Activated gamma-delta T cell treated with Interleukin-2 at 50 U/mL for 16 hours (primary cell): Measurements from ENCODE around the gene RIMS4.
A peak's percentile ranks its signal among the peaks of the same experiment; 100 is the strongest.

Source experiments
- DNase-seq: peaks from one replicate; pipeline ENCODE4 v3.0.0-alpha.2; 2020

The RIMS4 gene

DNA sequence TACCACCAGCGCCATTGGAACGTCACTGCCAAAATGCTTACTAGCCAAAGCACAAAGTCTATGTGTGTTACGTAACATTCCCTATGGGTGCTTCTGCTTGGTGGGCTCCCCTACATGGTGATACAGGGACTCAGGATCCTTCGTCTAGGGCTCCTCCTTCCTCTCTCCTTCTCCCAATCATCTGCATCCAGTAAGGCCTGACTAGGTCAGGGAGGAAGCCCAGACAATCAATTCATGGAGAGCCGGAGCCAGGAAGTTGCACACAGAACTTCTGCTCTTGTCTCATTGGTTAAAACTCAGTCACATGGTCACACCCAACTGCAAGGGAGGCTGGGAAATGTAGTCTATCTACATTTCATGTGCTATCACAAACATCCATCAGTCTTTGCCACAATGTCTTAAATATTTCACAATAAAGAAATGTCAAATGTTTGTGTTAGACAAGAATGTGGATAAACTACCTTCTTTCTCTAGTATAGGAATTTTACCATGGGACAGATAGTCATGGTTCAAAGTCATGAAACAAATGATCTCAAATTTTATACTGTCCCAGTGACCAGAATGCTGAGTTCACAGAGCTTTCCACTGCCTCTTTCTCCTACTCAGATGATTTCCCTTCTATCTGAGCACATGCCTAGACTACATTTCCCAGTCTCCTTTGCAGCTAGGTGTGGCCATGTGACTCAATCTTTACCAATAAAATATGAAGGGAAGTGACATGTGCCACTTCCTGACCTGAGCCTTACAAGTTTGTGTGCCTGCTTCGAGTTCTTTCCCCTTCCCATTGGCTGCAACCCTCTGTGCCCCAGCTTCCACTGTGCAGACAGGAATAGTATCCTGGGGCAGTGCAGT is 74.0 kb downstream of the RIMS4 start:
- DNase-seq, result no peak

DNA sequence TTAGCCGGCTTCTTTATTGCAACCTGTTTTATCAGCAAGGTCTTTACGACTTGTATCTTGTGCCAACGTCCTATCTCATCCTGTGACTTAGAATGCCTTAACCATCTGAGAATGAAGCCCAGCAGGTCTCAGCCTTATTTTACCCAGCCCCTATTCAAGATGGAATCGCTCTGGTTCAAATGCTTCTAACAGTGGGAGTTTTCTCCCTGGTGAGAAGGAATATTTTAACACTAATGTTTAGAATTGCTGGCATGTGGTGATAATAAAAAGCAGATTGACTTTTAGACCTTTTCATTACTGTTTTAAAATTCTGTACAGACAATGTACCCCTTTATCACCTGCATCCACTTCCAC is 74.6 kb downstream of the RIMS4 start:
- no peak for DNase-seq

DNA sequence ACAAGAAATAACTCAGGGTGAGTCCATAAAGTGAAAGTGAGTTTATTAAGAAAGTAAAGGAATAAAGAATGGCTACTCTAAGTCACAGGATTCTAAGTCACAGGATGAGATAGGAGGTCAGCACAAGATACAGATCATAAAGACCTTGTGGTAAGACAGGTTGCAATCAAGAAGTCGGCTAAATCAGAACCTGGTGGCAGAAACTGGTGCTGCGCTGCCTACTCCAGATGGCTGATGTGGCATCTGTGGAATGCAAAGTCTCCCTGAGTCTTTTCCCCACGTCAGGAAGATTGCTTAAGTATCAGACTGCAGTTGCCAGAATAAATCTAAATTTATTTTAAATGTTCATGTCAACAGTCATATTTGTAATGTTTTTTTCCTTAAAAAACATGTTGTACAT is 75.4 kb downstream of the RIMS4 start:
- DNase-seq, result no peak

DNA sequence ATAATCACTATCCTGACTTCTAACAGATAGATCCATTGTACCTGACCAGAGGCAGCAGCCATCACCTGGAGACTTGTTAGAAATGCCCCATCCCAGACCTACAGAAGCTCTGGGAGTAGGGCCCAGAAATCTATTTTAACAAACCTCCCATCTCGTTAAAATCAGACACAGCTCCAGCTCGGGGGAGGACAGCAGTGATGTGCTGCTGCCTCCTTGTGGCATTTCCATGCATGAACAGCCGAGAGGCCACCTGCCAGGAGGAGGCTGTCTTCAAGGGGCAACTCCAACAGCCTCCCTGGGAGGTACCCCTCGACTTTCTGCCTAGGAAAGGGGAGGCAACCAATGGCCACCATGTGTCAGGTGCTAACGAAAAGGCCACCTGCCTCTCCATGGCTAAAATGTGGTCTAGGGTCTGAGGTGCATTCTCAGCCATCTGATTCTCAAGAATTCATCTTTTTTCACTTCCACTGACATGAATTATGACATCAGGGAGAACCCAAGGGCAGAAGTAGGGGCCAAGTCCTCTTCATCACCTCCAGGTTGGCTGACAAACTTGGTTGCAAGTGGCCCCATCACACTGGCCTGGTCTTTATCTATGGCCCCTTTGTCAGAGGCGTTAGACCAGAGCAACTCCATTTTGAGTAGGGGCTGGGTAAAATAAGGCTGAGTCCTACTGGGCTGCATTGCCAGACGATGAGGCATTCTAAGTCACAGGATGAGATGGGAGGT is 76.8 kb downstream of the RIMS4 start:
- peak; percentile 39 for DNase-seq

DNA sequence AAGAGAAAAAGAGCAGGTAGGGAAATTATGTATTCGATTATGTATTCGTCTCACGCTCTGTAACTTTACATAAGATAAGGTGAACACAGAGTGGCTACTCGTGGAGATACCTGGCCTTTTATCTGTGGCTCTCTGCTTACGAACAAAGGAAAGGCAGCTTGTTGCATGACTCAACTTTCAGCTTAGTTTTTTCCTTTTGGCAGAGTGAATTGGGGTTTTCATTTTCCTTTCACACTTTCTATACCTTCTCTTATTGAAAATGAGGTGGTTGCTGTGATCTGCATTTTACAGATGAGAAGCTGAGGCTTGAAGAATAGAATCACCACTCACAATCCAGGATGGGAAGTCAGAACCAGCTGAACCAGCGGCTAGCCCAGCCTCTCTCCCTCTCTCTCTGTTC is 78.0 kb downstream of the RIMS4 start:
- no peak for DNase-seq

DNA sequence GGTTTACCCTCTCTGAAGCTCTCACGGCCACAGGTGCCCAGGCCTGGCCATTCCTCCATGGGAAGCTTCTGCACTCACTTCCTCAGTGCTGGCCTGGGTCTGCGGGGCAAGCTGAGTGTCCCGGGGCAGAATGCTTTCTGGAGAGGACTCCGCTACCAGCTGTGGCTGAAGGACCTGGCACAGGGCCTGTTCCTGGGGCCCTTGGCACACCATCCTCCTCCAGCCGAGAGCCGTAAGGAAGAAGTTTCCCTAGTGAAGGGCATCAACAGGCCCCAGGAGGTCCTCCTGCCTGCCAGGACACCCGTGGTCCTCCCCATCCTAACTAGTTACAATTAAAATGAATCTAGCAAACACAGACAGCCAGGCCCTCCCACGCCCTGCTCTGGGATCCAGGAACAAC is 78.7 kb downstream of the RIMS4 start:
- DNase-seq, result no peak

DNA sequence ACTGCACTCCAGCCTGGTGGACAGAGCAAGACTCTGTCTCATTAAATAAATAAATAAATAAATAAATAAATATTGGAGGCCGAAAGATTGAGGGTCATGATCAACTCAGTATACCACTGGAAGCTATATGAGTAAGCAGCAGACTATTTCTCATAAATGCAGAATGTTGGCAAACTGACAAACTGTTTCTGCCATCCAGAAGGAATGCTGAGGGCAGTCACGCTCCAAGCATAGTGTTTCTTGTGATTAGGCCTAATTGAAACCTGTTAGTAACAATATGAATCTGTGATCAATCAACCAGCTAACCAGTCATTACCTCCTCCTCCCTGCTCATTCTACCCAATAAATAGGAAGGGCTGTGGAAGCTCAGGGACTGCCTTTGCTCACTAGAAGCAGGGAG is 79.9 kb downstream of the RIMS4 start:
- DNase-seq, result no peak

DNA sequence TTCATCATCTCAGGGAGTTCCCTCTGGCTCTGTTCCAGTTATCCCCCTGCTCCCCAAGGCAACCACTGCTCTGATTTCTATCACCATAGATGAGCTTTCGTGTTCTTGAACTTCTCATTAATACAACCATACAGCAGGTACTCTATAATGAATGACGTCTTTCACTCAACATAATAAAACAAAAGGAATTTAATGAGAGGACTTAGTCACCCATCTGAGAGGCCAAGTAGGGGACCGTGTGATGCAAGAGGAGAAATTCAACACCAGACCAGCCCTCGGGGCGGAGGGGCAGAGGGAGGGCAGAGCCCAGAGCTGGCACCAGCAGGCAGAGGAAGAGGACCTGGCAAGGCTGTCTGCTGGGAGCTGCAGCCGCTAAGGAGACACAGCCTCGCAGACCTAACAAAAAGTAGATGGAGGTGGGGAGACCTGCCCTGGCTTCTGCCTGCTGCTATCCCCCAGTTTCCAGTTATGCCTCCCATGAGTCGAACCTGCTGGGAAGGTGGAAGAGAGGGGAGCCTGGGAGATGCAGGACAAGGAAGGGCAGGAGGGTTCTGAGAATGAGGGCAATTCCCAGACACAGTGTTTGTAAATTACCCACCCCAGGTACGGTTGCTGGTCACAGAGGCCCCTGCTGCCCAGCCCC is 81.4 kb downstream of the RIMS4 start:
- no peak for DNase-seq

DNA sequence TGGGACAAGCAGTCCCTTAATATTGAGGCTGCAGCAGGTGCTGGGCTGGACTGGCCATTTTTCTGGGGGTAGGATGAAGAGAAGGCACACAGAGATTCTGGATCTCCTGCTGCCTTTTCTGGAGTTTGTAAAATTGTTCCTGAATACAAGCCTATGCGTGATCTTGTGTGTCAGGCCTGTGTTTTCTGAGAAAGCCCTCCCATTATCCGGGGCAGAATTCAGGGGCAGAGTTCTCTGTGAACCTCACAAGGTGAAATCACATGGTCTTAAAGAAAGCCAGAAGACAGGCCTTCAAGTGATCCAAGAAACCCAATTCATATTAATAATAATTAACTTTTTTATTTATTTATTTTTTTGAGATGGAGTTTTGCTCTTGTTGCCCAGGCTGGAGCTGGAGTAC is 82.7 kb downstream of the RIMS4 start:
- no peak for DNase-seq

DNA sequence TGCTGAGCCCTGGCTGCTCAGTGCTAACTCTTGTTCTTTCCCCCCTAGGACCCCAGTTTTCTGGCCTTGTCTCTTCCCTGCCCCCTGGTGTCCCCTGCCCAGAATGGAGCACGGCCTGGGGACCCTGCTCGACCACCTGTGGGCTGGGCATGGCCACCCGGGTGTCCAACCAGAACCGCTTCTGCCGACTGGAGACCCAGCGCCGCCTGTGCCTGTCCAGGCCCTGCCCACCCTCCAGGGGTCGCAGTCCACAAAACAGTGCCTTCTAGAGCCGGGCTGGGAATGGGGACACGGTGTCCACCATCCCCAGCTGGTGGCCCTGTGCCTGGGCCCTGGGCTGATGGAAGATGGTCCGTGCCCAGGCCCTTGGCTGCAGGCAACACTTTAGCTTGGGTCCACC is 83.3 kb downstream of the RIMS4 start:
- DNase-seq, result no peak

DNA sequence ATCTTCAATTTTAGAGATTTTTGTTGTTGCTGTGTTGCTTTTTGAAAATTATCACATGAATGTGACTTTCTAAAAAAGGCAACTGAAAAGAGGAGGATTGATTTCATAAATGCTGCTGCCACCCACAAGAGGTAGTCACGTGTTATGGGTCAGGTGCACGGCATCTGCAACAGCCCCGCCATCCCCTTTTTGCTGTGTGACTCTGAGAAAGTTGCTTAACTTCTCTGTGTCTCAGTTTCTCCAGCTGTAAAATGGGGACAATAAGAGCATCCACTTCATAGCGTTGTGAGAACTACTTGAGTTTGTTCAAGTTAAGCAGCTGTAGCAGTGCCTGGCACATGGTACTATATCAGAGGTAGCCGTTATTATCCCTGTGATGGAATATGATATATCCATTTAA is 84.5 kb downstream of the RIMS4 start:
- DNase-seq, result no peak

DNA sequence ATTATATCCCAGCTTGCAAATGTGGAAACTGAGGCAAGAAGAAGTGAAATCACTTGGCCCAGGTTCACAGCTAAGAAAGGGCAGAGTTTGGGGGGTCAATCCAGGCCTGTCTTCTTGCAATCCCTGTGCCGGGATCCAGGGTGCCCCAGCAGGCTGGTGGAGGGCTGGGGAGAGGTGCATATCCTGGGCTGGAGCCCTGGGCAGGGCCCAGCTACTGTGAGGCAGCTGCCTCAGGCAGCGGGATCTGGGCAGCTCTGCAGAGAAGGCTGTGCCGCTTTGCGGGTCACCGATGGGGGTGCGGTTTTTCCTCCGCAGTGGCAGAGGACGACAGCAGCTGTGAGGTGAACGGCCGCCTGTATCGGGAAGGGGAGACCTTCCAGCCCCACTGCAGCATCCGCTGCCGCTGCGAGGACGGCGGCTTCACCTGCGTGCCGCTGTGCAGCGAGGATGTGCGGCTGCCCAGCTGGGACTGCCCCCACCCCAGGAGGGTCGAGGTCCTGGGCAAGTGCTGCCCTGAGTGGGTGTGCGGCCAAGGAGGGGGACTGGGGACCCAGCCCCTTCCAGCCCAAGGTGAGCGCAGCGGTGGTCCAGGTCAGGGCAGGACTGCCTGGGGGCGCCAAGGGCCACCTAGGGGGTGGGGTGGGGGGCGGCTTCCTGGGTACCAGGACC is 85.8 kb downstream of the RIMS4 start:
- DNase-seq, result no peak

DNA sequence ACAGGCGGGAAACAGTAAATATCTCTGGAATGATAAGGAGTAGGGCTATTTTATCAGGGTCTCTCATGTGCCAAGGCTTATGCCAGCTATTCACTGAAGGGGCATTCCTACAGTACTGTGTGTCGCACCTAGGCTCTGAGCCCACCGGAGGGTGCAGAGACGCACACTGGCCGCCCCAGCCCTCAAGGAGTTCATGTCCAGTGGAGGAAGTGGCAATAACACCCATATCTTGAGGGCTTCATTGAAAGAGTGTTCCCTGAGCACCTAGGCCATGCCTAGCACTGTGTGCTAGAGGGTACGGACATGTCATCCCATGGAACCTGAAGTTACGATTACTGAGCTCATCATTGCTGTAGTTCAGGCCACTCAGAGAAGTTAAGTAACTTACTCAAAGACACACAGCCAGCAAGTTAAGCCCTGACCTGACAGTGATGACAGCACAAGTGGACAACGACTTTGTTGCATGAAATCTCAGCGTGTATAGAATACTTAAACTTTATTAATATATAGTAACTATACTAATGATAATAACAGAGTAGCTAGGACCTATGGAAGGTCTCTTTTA is 86.5 kb downstream of the RIMS4 start:
- DNase-seq, result no peak

DNA sequence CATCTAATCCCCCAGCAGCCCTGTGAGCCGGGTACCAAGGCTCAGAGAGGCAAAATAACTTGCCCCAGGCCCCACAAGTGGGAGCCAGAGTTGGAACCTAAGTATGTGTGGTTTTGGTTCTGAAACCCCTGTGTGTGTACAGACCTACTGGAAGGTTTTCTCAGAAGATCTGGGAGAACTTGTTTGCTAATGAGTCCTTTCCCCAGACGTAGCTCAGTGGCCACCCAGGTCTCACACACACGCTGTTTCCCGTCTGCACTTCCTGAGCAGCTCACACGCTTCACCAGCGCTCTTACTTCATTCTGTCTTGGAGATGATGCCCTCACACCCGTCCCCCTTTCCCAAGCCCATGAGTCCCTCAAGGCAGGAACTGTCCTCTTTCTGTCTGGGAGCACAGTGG is 87.0 kb downstream of the RIMS4 start:
- no peak for DNase-seq

DNA sequence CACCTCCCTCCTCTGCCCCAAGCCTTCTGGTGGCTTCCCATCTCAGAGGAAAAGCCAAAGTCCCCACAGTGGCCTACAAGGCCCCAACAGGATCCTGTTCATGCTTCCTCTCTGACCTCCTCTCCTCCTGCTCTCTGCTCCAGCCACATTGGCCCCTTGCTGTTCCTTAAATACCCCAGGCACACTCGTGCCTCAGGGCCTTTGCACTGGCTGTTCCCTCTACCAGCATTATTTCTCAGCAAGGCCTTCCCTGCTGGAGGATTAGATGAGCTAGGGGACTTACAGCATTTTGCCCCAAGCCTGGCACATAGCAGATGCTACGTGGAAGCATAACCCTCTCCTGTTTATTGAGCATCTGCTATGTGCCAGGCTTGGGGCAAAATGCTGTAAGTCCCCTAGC is 87.4 kb downstream of the RIMS4 start:
- no peak for DNase-seq

DNA sequence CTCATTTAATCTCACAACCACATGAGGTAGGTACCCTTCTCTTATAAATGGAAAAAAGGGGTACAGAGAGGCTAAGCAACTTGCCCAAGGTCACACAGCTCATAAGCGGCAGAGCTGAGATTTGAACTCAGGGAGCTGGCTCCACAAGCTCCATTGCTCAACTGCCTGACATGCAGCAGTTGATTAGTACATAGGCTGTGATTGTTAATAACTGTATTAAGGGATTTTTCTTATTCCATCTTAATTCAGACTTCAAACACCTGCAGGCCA is 88.6 kb downstream of the RIMS4 start:
- DNase-seq, result no peak

DNA sequence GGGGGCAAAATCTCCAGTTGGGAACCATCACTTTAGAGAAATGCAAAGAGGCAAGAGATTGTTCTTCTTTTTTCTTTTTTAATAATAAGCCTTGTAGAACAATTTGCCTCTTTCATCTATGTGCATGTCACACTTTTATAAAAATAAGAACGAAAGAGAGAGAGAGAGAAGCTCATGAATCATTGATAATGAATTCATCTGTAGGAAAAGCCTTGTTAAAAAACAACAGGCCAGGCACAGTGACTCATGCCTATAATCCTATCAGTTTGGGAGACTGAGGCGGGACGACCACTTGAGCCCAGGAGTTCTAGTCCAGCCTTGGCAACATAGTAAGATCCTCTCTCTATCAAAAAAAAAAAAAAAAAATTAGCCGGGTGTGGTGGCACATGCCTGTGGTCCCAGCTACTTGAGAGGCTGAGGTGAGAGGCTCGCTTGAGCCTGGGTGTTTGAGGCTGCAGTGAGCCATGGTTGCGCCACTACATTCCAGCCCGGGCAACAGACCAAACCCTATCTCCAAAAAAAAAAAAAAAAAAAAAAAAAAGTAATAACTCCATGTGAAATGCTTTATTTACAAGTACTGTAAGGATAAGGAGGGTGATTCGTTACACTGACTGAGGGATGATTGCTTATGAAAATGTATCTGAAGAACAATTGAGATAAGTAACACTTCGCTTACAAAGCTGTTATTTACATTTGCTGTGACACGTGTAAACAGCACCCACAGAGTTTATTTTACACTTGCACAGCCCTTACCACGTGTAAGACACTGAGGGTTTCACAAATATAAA is 89.2 kb downstream of the RIMS4 start:
- no peak for DNase-seq

DNA sequence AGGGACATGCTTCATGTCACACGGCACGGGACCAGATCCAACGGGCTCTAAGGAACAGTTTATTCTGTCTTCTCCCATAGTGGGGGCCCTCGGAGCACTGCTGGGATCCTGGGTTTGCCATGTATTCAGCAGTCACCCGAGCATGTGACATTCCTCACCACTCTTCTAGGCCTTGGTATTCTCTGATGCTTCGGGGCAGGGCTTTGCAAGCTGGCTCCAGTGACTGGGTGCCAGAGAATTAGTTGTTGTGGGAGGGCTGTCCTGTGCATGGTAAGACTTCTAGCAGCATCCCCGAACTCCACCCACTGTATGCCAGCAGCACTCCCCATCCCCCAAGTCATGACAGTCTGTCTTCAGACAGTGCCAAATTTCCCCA is 89.7 kb downstream of the RIMS4 start:
- DNase-seq, result no peak

DNA sequence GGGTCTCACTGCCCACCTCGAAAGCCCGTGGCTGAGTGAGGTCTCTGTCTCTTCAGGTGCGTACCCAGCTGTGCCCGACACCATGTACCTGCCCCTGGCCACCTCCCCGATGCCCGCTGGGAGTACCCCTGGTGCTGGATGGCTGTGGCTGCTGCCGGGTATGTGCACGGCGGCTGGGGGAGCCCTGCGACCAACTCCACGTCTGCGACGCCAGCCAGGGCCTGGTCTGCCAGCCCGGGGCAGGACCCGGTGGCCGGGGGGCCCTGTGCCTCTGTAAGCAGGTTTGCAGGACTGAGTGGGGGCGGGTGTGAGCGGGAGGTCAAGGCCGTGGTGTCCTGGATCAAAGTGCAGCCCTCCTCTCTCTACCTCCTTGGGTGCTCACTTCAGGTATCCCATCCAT is 90.5 kb downstream of the RIMS4 start:
- no peak for DNase-seq

DNA sequence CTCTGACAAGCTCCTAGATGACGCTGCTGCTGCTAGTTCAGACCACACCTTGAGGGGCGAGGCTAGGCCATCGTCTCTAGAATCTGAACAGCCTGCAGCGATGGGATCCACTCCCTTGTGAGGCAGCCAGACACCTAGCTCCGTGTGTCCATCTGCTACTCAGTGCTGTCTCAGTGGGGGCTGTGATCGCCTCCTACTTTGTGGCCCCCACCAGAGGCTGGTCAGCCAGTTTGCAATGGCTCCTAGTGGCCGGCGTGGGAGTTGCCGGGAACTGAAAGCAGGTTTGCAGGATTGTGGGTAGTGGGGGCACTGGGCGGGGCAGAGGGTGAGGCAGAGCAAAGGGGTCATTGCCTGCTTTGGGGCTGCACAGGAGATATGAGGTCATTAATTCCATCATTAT is 92.4 kb downstream of the RIMS4 start:
- DNase-seq, result no peak

DNA sequence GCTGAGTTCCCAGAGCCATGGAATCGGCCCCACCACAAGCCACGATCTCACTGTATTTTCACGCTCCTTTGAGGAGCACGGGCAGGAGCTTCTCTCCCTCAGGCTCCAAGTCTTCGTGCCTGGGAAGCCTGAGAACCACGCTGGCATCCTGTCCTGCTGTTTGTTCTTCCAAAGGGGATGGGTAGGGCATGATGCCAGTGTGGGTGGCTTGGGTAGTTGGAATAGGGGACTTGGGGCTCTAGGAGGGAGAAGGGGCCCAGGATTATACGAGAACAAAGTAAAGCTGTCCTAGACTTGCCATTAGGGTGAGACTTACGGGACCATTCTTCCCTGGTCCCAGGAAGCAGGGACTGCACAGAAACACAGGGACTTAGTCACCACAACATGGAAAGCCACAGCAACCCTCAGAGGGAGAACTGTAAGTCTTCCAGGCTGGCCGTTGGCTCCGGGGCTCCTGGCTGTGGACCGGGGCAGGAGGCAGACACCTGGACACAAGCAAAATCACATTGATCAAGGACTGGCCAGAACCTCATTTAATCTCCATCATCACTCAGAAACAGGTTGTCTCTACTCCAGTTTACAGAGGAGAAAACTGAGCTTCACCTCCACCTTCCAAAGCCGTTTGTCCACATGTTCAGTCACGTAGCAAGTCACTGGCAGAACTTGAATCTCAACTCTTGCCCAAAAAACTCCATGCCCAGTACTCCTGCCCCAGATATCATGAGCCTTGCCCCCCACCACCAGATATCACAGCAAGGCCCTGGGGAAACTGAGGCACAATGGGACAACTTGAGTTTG is 93.8 kb downstream of the RIMS4 start:
- no peak for DNase-seq
